ENCODE data around the gene MAP7. TPM values are rescaled to one million over a fixed set of nuclear protein-coding genes. Genes with fewer than 3 reads are reported as not detected.
A peak's percentile ranks its signal among the peaks of the same experiment; 100 is the strongest.

Gene MAP7
- total and polyA plus RNA-seq, 2 of the 13 experiments (the other 11 are each of a cell fraction or from before 2014, with no cell fraction given), result 0.04 TPM; not detected in 1

DNA sequence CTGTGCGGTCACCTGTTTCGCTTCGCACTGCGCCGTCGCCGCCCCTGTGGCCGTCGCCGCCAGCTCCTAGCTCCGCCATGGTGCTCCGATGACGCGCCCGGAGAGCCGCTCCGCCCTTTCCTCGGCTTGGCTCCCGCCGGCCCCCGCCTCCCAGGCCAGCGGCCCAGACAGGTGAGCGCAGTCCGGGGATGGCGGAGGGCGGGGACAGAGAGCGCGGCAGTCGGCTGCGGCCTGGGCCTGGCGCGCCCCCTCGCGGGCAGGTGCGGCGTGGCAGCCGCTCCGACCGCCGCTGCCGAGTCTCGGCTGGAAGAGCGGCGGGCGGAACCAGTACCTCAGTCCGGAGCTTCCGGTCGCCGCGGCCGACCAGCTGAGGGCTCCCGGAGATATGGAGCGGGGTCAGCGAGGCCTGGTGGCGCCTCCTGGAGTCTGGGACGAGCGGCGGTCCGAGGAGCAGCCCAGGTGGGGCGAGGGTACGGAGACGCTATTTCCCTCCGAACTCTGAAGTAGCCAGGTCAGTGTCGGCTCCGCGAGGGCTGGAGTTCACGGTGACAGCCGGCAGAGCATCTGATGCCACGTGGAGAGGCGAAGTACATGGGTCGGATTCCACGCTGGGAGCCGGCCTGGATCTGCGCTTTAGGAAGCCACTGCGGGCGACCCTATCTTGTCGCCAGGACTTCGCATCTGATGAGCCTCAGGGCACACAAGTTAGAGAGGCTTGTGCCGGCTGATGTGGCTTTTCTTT, at the start of gene MAP7 (continued):
- TF ChIP-seq, protein P1, sequence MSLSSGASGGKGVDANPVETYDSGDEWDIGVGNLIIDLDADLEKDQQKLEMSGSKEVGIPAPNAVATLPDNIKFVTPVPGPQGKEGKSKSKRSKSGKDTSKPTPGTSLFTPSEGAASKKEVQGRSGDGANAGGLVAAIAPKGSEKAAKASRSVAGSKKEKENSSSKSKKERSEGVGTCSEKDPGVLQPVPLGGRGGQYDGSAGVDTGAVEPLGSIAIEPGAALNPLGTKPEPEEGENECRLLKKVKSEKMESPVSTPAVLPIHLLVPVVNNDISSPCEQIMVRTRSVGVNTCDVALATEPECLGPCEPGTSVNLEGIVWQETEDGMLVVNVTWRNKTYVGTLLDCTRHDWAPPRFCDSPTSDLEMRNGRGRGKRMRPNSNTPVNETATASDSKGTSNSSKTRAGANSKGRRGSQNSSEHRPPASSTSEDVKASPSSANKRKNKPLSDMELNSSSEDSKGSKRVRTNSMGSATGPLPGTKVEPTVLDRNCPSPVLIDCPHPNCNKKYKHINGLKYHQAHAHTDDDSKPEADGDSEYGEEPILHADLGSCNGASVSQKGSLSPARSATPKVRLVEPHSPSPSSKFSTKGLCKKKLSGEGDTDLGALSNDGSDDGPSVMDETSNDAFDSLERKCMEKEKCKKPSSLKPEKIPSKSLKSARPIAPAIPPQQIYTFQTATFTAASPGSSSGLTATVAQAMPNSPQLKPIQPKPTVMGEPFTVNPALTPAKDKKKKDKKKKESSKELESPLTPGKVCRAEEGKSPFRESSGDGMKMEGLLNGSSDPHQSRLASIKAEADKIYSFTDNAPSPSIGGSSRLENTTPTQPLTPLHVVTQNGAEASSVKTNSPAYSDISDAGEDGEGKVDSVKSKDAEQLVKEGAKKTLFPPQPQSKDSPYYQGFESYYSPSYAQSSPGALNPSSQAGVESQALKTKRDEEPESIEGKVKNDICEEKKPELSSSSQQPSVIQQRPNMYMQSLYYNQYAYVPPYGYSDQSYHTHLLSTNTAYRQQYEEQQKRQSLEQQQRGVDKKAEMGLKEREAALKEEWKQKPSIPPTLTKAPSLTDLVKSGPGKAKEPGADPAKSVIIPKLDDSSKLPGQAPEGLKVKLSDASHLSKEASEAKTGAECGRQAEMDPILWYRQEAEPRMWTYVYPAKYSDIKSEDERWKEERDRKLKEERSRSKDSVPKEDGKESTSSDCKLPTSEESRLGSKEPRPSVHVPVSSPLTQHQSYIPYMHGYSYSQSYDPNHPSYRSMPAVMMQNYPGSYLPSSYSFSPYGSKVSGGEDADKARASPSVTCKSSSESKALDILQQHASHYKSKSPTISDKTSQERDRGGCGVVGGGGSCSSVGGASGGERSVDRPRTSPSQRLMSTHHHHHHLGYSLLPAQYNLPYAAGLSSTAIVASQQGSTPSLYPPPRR (CRISPR knock-in tag; IDR thresholded peaks at IDR 0.05; ENCODE audit: borderline replicate concordance), result no peak
- TF ChIP-seq HOXA5 (CRISPR knock-in tag; IDR thresholded peaks at IDR 0.05) (no peak), ZNF251 (CRISPR knock-in tag; IDR thresholded peaks at IDR 0.05) (no peak), ZNF607 (CRISPR knock-in tag; IDR thresholded peaks at IDR 0.05; ENCODE audit: borderline replicate concordance) (no peak), SALL2 (CRISPR knock-in tag; IDR thresholded peaks at IDR 0.05) (peak; percentile 57; the same call in 1 of the 2 replicates), ZNF816 (CRISPR knock-in tag; IDR thresholded peaks at IDR 0.05; ENCODE audit: borderline replicate concordance) (no peak), ZFAT (CRISPR knock-in tag; conservative IDR thresholded peaks at IDR 0.05) (no peak), FOXC1 (CRISPR knock-in tag; IDR thresholded peaks at IDR 0.05; ENCODE audit: borderline replicate concordance) (no peak), SOX5 (CRISPR knock-in tag; IDR thresholded peaks at IDR 0.05; ENCODE audit: borderline replicate concordance) (no peak), ZFY (CRISPR knock-in tag; IDR thresholded peaks at IDR 0.05) (peak; percentile 52), ZMYM2 (CRISPR knock-in tag; IDR thresholded peaks at IDR 0.05) (no peak), ZNF282 (IDR thresholded peaks at IDR 0.05; ENCODE audit: partially characterized antibody) (no peak)
- TF ChIP-seq, protein P2, sequence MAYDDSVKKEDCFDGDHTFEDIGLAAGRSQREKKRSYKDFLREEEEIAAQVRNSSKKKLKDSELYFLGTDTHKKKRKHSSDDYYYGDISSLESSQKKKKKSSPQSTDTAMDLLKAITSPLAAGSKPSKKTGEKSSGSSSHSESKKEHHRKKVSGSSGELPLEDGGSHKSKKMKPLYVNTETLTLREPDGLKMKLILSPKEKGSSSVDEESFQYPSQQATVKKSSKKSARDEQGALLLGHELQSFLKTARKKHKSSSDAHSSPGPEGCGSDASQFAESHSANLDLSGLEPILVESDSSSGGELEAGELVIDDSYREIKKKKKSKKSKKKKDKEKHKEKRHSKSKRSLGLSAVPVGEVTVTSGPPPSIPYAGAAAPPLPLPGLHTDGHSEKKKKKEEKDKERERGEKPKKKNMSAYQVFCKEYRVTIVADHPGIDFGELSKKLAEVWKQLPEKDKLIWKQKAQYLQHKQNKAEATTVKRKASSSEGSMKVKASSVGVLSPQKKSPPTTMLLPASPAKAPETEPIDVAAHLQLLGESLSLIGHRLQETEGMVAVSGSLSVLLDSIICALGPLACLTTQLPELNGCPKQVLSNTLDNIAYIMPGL (CRISPR knock-in tag; IDR thresholded peaks at IDR 0.05; ENCODE audit: borderline replicate concordance in 1 of 2, low read depth in 1 of 2), result peak; percentile 23 to 41; a peak in 1 of 4 replicates
- TF ChIP-seq, protein P3, sequence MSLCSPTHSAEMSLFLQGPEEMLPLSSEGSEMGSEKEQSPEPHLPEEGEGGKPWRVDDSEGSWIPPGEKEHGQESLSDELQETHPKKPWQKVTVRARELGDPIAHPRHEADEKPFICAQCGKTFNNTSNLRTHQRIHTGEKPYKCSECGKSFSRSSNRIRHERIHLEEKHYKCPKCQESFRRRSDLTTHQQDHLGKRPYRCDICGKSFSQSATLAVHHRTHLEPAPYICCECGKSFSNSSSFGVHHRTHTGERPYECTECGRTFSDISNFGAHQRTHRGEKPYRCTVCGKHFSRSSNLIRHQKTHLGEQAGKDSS (CRISPR knock-in tag; IDR thresholded peaks at IDR 0.05; ENCODE audit: borderline replicate concordance, low read depth), result no peak; the same call in 1 of the 2 replicates
- TF ChIP-seq, protein P4, sequence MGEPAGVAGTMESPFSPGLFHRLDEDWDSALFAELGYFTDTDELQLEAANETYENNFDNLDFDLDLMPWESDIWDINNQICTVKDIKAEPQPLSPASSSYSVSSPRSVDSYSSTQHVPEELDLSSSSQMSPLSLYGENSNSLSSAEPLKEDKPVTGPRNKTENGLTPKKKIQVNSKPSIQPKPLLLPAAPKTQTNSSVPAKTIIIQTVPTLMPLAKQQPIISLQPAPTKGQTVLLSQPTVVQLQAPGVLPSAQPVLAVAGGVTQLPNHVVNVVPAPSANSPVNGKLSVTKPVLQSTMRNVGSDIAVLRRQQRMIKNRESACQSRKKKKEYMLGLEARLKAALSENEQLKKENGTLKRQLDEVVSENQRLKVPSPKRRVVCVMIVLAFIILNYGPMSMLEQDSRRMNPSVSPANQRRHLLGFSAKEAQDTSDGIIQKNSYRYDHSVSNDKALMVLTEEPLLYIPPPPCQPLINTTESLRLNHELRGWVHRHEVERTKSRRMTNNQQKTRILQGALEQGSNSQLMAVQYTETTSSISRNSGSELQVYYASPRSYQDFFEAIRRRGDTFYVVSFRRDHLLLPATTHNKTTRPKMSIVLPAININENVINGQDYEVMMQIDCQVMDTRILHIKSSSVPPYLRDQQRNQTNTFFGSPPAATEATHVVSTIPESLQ (CRISPR knock-in tag; conservative IDR thresholded peaks at IDR 0.05), result no peak
- TF ChIP-seq, protein P5, sequence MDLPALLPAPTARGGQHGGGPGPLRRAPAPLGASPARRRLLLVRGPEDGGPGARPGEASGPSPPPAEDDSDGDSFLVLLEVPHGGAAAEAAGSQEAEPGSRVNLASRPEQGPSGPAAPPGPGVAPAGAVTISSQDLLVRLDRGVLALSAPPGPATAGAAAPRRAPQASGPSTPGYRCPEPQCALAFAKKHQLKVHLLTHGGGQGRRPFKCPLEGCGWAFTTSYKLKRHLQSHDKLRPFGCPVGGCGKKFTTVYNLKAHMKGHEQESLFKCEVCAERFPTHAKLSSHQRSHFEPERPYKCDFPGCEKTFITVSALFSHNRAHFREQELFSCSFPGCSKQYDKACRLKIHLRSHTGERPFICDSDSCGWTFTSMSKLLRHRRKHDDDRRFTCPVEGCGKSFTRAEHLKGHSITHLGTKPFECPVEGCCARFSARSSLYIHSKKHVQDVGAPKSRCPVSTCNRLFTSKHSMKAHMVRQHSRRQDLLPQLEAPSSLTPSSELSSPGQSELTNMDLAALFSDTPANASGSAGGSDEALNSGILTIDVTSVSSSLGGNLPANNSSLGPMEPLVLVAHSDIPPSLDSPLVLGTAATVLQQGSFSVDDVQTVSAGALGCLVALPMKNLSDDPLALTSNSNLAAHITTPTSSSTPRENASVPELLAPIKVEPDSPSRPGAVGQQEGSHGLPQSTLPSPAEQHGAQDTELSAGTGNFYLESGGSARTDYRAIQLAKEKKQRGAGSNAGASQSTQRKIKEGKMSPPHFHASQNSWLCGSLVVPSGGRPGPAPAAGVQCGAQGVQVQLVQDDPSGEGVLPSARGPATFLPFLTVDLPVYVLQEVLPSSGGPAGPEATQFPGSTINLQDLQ (CRISPR knock-in tag; IDR thresholded peaks at IDR 0.05), result no peak

Data from HepG2 (cell line).